Breast epithelium (tissue), 4 donors: ENCODE results near the gene ANKRD52. TPM values are rescaled to one million over a fixed set of nuclear protein-coding genes. Genes with fewer than 3 reads are reported as not detected.
A peak's percentile ranks its signal among the peaks of the same experiment; 100 is the strongest.

Experiments
- DNase-seq, 2 donors: peaks; one replicate each; pipeline ENCODE4 v3.0.0-alpha.2; 2019; ENCODE audit warnings: low spot score in 2 of 2
- H3K27ac ChIP-seq, 2 donors: fragments of 200-600 bp; sonication (generic) in 1 of 2; one replicate each; pipeline ENCODE4 v1.5.1; 2016 to 2019; ENCODE audit warnings: mild to moderate bottlenecking in 1 of 2
- H3K27me3 ChIP-seq, 2 donors: fragments of 200-600 bp; sonication (generic) in 1 of 2; one replicate each; pipeline versions ENCODE4 v1.5.1 to v1.6.0; 2017 to 2019; ENCODE audit warnings: control low read depth in 1 of 2, mild to moderate bottlenecking in 1 of 2
- H3K36me3 ChIP-seq: fragments of 200-600 bp; one replicate; pipeline ENCODE4 v1.5.1; 2019
- H3K4me1 ChIP-seq, 2 donors: fragments of 200-600 bp; sonication (generic); one replicate each; pipeline ENCODE4 v1.5.1; 2016 to 2019; ENCODE audit warnings: control low read depth in 1 of 2
- H3K4me3 ChIP-seq, 3 donors: fragments of 200-600 bp; sonication (generic); 1 replicate in 2 of 3; 2 replicates in 1 of 3; pipeline ENCODE4 v1.5.1; 2016 to 2019; ENCODE audit warnings: mild to moderate bottlenecking in 3 of 3, moderate library complexity in 2 of 3
- H3K9me3 ChIP-seq, 2 donors: fragments of 200-600 bp; sonication (generic) in 1 of 2; one replicate each; pipeline ENCODE4 v1.5.1; 2016 to 2019; ENCODE audit warnings: control low read depth in 1 of 2
- CTCF ChIP-seq, 3 donors: fragments of 450-650 bp; IDR thresholded peaks; one replicate each; pipeline ENCODE4 v1.5.1; 2016 to 2017; ENCODE audit warnings: antibody characterized with exemption in 3 of 3, mild to moderate bottlenecking in 3 of 3, moderate library complexity in 3 of 3
- POLR2A ChIP-seq: fragments of 450-650 bp; IDR thresholded peaks from one replicate; pipeline ENCODE4 v1.6.1; 2016; ENCODE audit warnings: antibody characterized with exemption, mild to moderate bottlenecking, moderate library complexity
- POLR2AphosphoS5 ChIP-seq, 3 donors: sonication (generic); formaldehyde crosslinking; IDR thresholded peaks; one replicate each; pipeline ENCODE4 v1.6.1; 2017; ENCODE audit warnings: antibody characterized with exemption in 3 of 3
- intact Hi-C: fragments of 100-400 bp; cut with DNase I; formaldehyde crosslinking; loops from one replicate; pipeline ENCODE4 v1.15.1; 2023; ENCODE audit warnings: low total_unique reads
- total RNA-seq, 3 donors: library from RNA; depleted of rRNA; stranded (reverse); fragments of >200 nt; gene quantifications; one replicate each; pipeline ENCODE4 v1.1.0, GENCODE V29; 2016

ANKRD52 gene
- total RNA-seq: 10 to 100 TPM; 12.8 to 18.4 (median 14.9) TPM

DNA sequence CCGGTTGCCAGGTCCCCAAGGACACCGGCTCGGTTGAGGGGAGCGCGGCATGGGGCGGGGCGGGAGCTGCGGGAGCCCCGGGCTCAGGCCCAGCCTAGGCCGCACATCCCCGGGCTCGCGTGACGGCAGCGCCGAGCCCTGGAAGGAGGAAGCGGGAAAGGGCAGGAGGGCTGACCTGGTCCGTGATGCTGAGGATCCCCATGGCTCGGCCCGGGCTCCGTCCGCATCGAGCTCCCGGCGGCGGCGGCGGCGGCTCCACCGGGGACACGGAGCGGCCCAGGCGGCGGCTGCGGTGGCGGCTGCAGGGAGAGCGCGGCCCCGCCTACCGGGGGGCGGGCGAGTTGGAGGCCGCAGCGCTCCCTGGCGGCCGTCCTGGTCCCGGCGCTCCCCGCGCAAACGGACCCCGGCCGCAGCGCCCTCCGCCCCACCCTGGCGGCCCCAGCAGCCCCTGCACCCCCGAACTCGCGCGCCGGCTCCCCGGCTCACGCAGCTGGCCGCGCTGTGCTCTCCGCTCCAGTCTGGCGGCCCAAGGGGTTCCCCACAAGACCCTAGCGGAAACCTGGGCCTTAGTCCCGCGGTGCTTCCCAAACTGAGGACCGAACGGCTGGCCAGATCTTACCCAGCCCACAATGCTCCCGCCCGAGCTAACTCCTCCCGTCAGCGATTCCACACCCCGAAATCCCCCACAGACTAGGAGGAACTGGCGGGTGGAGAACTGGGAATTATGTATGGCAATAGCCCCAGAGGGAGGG, at the start of gene ANKRD52:
TSS of gene ANKRD52 (minus strand) at position 317 of the 752 bp plus-strand sequence. CDS start at position 202, 115 bp downstream.
- Histone ChIP-seq H3K36me3 (peaks cover 9% of the 10 kb centered on the region), H3K27ac (peak within 1 kb of the TSS; percentile 83 to 86), H3K4me1 (peaks cover 0 to 12% of the 10 kb centered on the region in 2 donors), H3K4me3 (peak within 1 kb of the TSS; percentile 80 to 96 (median 80)), H3K27me3 (no peaks in the 10 kb centered on the region), H3K9me3 (no peaks in the 10 kb centered on the region)
- intact Hi-C loops: no loop called here
- TF ChIP-seq POLR2AphosphoS5 (IDR thresholded peaks at IDR 0.05) (peak in 2 of 3 donors; percentile 9 to 46), POLR2A (no peak), CTCF (IDR thresholded peaks at IDR 0.05) (peak; percentile 6 to 82 (median 31))
- peak in 1 of 2 donors; percentile 43 for DNase-seq

- intact Hi-C loops: no loop called here
- no peak overlapping the region for H3K27ac ChIP-seq
- no peaks in the 10 kb centered on the region for H3K9me3 ChIP-seq
- no peaks in the 10 kb centered on the region for H3K36me3 ChIP-seq
- DNase-seq: no peak
- TF ChIP-seq POLR2A (no peak), CTCF (IDR thresholded peaks at IDR 0.05) (no peak), POLR2AphosphoS5 (IDR thresholded peaks at IDR 0.05) (no peak)
- no peak overlapping the region for H3K4me3 ChIP-seq
- H3K4me1 ChIP-seq: no peaks in the 10 kb centered on the region
- no peaks in the 10 kb centered on the region for H3K27me3 ChIP-seq
These were observed 49.2 kb upstream of the ANKRD52 start for GRCh38 chr12:56307221-56307965.

GRCh38 chr12:56304872-56305590, 46.8 kb upstream of the ANKRD52 start:
- no peaks in the 10 kb centered on the region for H3K9me3 ChIP-seq
- no peak overlapping the region for H3K27ac ChIP-seq
- no peaks in the 10 kb centered on the region for H3K27me3 ChIP-seq
- no peak for DNase-seq
- TF ChIP-seq POLR2A (no peak), CTCF (IDR thresholded peaks at IDR 0.05) (no peak), POLR2AphosphoS5 (IDR thresholded peaks at IDR 0.05) (no peak)
- H3K36me3 ChIP-seq: no peaks in the 10 kb centered on the region
- no peaks in the 10 kb centered on the region for H3K4me1 ChIP-seq
- intact Hi-C loops: no loop called here
- H3K4me3 ChIP-seq: no peak overlapping the region

- no peak for DNase-seq
- TF ChIP-seq POLR2AphosphoS5 (IDR thresholded peaks at IDR 0.05) (no peak), CTCF (IDR thresholded peaks at IDR 0.05) (no peak), POLR2A (no peak)
- intact Hi-C loops: no loop called here
- peaks cover 0 to 3% of the 10 kb centered on the region in 2 donors for H3K4me1 ChIP-seq
- H3K27ac ChIP-seq: no peak overlapping the region
- no peaks in the 10 kb centered on the region for H3K36me3 ChIP-seq
- H3K27me3 ChIP-seq: no peaks in the 10 kb centered on the region
- H3K9me3 ChIP-seq: no peaks in the 10 kb centered on the region
- H3K4me3 ChIP-seq: no peak overlapping the region
These were observed 46.1 kb upstream of the ANKRD52 start for GRCh38 chr12:56304276-56304675.
